Stimulated activated CD8-positive, alpha-beta memory T cell treated with anti-CD3 and anti-CD28 coated beads, Interleukin-15, amount 100 ng/mL, for 1 hour (primary cell): ENCODE measurements around the gene HCFC1.
A peak's percentile ranks its signal among the peaks of the same experiment; 100 is the strongest.

Experiments
- DNase-seq: peaks from one replicate; pipeline ENCODE4 v3.0.0-alpha.2; 2020; ENCODE audit warnings: low read depth

The HCFC1 gene

DNA sequence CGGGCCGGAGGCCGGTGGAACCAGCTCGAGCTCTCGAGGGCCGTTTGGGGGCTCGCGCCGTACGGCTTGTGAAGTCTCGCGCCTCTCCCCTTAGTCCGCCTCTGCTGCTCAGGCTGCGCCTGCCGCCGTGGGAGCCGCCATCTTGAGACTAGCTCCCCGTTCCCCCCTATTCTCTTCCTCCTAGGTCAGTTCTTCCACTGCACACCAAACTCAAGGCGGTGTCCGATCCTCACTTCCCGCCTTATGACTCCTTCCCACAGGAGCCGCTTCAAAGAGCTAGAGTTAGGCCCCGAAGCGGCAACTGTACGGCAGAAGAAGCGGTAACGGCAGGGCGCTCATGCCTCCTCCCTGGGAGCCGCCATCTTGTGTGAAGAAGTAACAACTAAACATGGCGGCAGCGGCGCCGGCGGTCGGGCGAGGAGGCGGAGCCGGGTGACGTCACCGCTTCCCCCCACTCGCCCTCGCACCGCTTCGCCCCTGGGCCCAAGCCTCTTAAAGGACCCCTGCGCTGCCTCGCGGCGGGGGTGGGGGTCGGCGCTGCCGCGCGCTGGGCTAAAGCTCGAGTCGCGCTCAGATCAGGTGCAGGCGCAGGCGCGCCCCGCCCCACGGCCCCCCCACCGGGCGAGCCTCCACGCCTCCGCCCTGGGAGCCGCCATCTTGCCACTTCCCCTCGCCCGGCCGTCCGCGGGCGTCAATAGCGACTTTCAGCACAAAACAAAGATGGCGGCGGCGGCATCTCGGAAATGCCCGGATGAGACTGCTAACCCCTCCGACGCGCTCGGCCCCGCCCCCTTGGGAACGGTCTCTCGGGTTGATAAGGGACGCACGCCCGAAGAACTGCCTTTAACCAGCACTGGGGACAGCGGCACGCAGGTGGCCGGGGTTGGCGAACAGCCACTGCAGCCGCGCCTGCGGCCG is at the start of gene HCFC1:
HCFC1 (minus strand) TSS at position 369 of the 918 bp plus-strand sequence. CDS start 978 bp downstream, outside the sequence.
- DNase-seq, result peak; percentile 73

DNA sequence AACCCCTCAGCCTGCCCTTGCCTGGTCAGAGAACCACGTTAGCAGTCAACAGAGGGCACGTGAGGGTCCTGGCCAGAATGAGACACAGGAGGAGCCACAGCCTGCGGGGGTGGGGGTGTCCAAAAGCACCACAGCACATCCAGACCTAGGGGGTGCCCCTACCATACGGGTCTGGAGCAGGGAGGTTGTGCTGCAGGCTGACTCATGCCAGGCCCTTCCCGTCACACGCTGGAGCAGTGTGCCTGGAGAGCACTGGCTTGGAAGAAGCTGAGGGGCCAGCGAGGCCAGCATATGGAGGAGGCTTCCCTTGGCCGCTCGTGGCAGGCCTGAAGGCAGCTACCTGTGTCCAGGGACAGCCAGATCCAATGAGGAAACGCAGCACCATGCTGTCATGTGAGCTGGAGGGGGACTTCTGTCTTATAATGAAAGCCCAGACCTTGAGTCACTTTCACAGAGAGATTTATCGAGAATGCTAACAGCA is 49.6 kb upstream of the HCFC1 start:
- DNase-seq, result no peak

DNA sequence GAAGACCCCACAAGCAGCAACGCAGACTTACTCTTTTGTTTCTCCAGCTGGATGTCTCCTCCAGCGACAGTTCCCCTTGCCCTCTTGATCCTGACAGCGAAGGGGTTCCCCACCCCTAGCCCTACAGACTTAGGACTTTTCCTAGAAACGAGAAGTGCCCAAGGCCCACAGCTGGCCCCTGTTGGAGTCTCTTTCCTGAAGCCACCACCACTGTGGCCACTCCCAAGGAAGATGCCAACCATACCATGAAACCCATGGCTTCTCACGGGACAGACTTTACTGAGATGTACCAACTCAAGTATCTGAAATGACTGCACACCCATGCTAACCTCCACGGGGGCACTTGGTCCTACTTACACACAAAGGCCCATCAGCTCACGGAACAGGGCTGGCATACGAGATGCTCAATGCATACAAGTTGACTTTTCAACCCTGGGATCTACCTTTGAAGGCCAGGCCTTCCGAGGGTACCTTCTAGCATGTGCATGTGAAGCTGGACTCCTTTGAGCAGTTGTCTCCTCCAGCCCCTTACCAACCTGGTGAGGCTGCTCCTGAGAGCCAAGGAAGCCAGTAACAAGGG is 49.0 kb upstream of the HCFC1 start:
- no peak for DNase-seq

DNA sequence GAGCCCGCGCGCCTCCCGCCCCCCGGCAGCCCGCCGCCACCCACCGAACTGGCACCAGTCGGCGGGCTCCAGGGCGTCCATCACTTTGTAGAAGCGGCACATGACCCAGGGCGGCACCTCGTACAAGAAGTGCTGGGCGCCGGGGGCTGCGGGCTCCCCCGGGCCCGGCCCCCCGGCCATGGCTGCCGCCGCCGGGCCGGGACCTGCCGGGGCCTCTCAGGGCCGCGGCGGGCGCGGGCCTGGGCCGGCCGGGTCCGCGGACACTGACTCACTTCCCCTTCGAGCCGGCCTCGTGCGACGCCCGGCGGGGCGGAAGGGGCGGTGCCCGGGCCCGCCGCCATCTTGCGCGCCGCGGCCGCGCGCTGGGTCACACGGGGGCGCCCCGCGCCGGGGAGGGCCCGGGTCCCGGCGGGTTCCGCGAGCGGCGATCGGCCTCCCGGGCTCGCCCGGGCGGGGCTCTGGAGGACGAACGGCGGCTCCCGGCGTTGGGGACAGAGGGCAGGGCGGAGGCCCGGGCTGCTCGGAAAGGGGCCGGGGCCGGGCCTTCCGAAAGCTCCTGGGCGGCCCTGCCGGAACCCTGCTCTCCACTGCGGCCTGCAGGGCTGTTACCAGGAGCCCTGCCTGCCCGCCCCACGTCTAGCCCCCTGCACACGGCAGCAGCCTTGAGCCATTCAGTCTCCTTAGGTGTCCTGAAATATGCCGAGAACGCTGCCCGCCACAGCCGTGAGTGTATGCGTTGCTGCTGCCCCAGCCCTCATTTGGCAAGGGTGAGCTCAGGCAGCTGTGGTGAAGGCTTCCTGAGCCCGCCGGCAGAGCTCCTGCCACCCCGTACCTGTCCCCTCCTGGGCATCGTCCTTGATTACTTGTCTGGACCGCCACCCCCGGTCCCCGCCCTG is 48.3 kb upstream of the HCFC1 start, which contains the start of gene IRAK1:
IRAK1 (minus strand) TSS at position 270 of the 896 bp plus-strand sequence; CDS start at position 180, 90 bp downstream.
- DNase-seq, result peak; percentile 4

DNA sequence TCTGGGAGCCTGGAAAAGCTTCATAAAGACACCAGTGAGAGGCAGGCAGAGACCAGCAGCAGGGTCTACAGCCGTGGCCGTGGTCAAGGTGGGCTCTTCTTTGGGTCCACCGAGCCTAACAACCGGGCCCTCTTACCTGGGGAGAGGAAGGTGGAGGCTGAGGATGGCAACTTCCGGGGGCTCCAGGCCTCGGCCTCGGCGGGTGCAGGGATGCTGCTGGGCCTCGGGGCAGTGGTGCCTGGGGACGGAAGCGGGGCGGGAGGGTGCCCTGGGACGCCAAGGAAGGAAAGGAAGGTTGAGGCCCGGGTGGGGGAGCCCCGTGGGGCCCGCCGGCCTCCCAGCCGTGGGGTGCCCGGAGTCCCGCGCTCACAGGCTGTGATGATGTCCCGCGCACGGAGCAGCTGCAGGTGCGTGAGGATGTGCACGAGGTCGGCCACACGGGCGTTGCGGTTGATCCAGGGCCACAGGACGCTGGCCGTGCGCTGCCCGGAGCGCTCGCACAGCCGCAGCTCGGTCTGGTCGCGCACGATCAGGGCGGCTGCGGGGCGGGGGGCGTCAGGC is 47.5 kb upstream of the HCFC1 start:
- DNase-seq, result no peak

DNA sequence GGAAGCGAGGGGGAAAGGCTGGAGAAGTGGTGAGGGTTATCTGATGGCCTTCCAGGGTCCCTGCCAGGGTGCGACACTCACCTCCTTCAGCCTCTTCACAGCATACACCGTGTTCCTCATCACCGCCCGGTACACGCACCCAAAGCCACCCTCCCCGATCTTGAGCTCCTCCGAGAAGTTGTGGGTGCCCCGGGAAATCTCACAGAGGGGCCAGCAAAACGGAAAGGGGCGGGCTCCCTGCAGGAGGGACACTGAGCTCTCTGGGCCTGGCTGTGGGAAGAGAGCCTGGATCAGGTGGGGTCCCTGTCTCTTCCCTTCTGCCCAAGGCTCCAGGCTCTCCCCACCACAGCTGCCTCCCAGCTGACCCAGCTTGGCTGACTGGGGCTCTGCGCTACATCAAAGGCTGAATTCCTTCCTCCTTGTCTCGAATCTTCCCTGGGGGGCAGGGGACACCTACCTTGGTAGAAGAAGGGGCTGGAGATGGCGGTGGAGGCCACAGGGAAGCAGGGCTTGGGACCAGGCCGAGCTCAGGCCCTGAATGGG is 47.0 kb upstream of the HCFC1 start:
- DNase-seq, result no peak

DNA sequence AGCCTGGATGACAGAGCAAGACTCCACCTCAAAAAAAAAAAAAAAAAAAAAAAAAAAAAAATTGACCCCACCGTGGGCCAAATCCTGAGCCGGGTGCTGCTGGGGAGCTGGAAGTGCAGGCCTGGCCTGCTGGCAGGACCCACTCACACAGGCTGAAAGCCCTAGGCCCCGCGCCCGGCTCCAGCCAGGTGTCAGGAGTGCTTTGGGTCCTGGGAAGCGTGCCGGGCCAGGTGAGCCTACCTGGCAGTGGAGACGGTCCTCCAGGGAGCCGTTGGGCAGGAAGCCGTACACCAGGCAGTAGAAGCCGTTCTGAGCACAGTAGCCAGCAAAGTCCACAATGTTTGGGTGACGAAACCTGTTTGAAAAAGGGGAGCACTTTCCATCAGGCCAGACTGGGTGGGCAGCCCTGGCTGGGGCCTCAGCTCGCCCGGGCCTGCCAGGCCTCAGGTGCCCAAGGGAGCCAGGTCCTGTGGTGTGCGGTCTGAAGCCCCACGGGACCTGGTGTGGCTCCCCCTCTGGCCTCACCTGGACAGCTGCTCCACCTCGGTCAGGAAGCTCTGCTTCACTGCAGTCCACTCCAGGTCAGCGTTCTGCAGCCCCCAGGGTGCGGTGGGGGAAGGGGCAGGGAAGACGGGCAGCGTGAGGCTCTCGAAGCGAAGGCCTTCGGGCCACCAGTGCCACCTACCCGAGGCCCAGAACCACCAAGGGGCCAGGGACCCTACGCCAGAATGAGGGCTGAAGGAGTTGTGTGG is 46.3 kb upstream of the HCFC1 start:
- no peak for DNase-seq

DNA sequence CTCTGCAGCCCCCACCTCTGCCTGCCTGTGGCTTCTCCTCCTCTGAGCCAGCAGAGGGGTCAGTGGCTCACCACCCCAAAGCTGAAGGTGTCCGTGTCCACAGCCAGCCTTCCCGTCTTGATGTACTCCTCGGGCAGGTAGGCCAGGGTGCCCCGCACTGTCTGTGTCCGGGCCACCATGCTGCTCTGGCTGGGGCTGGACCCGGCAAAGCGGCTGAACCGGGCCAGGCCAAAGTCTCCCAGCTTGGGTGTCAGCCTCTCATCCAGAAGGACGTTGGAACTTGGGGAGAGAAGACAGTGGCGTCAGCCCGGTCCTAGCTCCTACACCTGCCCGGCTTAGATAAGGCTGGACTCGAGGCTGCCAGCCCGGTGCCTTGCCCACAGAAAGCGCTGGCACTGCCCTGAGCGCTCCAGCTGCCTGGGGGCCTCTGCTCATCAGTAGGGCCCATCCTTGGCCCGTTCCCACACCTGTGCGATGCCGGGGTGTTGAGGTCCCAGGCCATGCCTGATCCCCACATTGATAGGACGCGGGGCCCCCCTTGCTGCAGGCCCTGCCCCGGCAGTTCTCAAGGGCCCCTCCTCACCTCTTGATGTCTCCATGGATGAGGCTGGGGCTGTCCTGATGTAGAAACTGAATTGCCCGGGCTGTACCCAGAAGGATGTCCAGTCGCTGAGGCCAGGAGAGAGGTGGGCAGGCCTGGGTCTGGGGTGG is 44.9 kb upstream of the HCFC1 start:
- no peak for DNase-seq

DNA sequence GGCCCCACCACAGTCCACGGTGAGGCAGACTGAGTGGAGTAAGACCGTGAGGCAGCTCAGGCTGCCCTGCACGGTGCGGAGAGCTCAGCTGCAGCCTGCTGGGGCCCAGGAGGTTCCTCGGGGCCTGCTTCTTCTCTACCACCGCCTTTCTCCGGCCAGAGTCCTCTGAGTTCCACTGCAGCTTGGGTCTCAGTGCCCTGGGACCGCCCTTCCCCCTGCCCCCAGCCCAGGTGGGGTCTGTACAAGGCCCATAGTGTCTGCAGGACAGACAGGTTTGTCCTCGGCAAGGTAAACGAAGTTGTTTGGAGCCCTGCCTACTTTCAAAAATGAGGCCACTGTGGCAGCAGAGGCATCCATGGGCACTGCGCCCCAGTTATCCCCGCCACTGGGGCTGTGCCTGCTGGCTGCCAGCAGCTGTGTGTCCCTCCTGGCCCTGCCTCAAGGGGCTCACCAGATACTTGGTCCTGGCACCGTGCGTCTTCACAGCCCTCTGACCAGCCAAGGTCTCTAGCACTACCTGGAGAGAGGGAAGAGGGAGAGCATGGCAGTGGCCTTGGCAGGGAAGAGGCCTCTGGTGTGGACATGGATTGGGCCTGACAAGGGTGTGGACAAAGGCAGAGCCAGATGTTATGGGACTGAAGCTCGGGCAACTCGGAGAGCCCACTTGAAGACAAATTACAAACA is 44.1 kb upstream of the HCFC1 start:
- no peak for DNase-seq

DNA sequence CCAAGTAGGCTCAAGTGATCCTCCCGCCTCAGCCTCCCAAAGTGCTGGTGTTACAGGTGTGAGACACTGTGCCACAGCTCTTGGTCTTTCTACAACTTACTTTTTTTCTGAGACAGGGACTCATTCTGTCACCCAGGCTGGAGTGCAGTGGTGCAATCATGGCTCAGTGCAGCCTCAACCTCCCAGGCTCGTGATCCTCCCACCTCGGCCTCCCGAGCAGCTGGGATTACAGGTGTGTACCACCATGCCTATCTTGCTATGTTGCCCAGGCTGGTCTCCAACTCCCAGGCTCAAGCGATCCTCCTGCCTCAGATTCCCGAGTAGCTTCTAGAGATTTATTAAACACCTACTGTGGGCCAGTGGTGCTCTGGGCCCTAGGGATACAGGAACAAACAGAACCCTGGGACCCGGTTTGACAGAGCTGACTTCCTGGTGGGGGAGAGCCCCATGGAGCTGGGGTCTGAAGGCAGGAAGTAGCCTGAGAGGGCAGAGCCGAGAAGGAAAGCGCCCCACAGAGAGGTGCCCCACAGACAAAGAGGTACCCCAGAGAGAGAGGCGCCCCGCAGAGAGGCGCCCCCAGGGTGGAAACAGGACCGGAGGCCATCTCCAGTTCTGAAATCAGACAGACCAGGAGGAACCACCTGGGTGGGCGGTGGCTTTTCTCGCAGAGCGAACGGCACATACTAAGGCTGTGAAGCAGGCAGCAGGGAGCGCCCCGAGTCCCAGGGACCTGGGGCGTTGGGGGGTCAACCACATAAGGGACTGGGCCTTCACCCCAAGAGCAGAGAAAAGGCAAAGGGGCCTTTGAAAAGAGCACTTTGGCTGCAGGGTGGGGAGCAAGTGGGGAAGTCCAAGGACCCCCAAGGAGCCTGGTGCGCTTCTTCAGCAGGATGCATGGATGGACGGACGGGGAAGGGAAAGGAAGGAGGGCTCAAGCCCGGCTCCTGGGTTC is 43.1 kb upstream of the HCFC1 start:
- no peak for DNase-seq

DNA sequence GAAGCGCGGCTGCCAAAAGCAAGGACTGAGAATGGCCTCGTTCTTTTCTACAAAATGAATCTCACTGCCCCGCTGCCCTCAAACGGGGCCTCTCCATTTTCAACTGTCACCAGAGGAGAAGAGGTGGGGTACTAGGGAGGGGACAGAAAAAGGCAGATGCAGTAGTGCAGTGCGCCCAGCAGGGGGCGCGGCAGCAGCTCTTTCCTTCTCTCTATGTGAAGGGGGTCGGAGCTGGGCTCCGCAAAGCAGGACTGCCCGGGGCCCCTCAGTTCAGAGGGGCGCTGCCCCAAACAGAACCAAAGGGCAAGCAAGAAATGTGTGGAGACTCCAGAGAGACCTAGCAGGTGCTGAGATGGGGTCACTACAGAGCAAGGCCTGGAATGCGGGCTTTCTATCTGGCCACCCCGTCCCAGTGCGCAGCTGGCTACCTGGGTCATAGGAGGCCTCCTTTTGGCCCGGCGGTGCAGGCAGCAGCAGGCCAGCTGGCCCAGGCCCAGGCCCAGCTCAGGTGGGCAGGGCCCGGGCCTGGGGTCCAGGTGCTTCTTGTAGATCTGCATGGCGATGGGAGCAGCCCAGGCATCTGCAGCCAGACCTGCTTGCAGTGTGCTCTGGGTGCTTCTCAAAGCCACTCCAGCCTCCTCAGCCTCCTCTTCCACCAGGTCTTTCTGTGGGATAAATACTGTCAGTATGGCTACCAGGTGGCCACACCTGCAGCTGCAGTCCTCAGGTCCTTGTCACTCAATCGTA is 42.2 kb upstream of the HCFC1 start:
- DNase-seq, result peak; percentile 26

DNA sequence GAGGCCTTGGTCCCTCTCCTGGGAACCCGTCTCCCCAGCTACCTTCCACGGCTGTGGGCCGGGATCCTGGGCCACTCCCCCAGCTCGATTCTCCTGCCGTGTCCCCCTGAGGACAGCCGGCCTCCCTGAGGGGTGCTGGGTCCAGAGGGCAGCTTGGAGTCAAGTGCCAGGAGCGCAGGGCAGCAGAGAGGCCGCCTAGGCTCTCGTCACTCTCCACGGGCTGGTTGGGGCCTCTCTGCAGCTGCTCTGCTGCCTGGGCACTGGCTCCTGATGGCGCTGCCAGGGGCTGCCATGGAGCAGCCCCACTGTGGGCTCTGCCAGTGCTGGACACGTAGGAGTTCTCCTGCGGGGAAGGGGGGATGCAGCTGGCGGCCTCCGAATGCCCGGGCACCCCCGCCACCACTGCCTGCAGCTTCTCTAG is 41.4 kb upstream of the HCFC1 start:
- no peak for DNase-seq

DNA sequence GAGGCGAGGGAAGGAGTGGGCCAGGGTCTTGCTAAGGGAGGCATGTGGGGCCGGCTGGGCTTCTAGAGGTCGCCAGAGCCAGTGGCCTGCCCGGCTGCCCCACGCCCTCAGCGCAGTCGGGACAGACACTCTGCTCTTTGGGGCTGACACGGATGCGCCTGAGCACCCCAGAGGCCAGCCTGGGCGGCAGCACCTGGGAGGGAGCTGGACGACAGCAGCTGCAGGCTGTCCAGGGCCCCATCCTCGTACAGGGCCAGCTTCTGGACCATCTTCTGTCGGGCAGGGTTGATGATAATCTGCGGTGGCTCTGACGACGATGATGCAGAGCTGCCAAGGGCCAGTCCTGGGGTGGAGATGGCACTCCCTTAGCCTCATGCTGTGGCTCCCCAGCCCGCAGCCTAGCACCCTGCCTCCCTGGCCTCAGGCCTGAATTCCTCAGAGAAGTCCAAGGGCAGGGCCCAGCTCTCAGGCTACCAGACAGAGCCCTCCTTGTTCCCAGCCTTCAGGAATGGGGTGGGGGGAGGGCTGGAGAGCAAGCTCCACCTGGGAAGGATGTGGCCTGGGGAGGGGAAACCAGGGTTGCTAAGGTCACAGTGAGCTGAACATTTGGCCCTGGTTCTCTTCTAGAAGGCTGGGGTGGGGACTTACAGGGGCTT is 40.8 kb upstream of the HCFC1 start:
- no peak for DNase-seq

DNA sequence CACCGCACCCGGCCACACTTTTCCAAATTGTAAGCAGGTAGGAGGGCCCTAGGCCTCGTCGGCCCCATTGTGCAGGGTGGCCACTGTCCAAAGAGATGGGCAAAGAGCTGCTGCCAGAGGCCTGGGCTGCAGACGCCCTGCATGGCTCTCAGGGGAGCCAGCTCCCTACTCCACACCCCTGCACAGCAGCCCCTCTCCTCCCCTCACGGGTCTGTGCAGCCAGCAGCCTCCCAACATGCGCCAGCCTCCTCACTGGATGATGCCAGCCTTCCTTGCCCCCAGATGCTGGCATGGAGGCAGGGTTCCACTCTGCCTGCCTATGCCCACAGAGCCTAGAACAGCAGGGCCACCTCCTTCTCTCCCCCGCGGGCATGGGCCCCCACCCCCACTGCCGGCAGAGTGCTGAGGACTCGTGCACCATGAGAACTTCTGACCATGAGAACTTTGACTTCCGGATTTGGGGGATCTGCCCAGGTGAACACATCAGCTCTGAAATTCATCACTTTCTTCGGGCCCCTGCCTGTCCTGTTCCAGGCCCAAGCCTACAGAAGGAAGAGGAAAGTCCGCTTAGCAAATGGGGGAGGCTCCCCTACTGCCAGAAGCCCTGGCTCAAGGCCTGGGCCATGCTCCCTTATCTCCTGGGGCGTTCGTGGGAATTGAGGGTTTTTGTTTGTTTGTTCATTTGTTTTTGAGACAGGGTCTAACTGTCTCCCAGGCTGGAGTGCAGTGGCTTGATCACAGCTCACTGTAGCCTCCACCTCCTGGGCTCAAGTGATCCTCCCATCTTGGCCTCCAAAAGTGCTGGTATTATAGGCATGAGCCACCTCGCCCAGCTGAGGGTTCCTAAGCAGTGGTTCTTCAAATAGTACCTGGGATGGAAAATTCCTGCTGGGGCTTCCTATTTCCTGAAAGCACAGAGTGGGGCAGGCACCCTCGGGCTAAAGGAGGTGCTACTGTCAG is 40.0 kb upstream of the HCFC1 start:
- DNase-seq, result no peak

DNA sequence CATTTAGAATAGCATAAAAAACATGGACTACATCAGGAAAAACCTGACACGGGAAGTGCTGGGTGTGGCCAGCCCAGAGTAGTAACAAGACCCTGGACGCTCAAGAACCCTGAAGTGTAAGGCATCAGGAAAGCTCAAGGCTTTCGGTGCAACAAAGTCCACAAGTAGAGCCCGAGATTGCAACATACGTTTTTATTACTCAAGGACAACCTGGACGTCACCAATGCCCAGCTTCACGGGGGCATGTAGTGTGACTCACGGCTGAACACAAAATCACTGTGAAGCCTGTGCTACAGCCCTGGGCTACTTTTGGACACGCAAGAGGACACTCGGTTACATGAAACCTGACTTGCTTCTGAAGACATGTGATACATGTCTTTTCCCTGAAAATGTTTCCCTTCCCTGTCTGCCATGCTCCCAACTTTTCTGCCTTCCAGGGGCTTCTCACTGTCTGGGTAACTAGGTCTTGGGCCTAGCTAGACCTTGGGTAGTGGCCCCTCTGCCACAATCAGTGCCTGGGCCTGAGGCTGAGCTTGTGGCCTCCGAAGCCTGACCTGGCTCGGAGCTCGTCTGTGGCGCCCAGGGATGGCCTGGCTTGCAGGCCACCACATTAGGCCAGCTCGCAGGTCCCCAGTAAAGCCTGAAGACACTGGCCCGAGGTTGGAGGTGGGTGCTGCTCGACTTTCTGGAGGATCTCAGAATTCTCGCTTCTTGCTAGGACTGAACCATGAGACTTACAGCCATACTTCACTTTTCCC is 38.9 kb upstream of the HCFC1 start:
- no peak for DNase-seq
